PC-3 (cell line): ENCODE measurements around the gene PTK6. TPM values are rescaled to one million over a fixed set of nuclear protein-coding genes. Genes with fewer than 3 reads are reported as not detected.

Experiments
- ATAC-seq: fragments of 200-7000 bp; cut with Tn5 transposase; 2 replicates; pipeline ENCODE4 v1.9.1; 2020; ENCODE audit warnings: mild to moderate bottlenecking, moderate library complexity
- BruUV-seq: library from RNA; stranded (reverse); fragments of 400-500 nt; replicated peaks from 2 replicates; lab custom pipeline; 2021; lab: Mats Ljungman, UMichigan
- CTCF ChIA-PET: fragments of 300-600 bp; sonication (Branson Sonifier 250); formaldehyde crosslinking; loops from one replicate; lab custom pipeline; 2022; ENCODE audit warnings: antibody characterized with exemption; lab: Charles Lee
- POLR2A ChIA-PET: fragments of 300-600 bp; sonication (Branson Sonifier 250); formaldehyde crosslinking; loops from one replicate; lab custom pipeline; 2022; ENCODE audit warnings: antibody characterized with exemption; ENCODE audit not compliant: unreplicated experiment; lab: Charles Lee
- DNase-seq: peaks from one replicate; pipeline ENCODE4 v3.0.0-alpha.2; 2015
- H2AFZ ChIP-seq: fragments of 300-600 bp; sonication (generic); 2 replicates; pipeline ENCODE4 v1.6.0; 2016; ENCODE audit warnings: antibody characterized with exemption, low read length
- H3F3A ChIP-seq: fragments of 300-600 bp; sonication (generic); one replicate; pipeline ENCODE4 v1.6.0; 2017; ENCODE audit warnings: antibody characterized with exemption, low read length, control low read depth, mild to moderate bottlenecking; ENCODE audit not compliant: unreplicated experiment
- H3K27ac ChIP-seq: fragments of 300-600 bp; sonication (generic); 2 replicates; pipeline ENCODE4 v1.5.1; 2016; ENCODE audit warnings: mild to moderate bottlenecking, low read length
- H3K27me3 ChIP-seq: fragments of 300-600 bp; sonication (generic); 2 replicates; pipeline ENCODE4 v1.6.1; 2016; ENCODE audit warnings: low read length, mixed read lengths
- H3K36me3 ChIP-seq: fragments of 300-600 bp; sonication (generic); 2 replicates; pipeline ENCODE4 v1.6.1; 2016; ENCODE audit warnings: low read depth, mixed run types, low read length, mixed read lengths
- H3K4me1 ChIP-seq: fragments of 300-600 bp; sonication (generic); 2 replicates; pipeline ENCODE4 v1.5.1; 2016; ENCODE audit warnings: low read length; ENCODE audit not compliant: insufficient read depth
- H3K4me2 ChIP-seq: fragments of 300-600 bp; sonication (generic); 2 replicates; pipeline ENCODE4 v1.6.0; 2016; ENCODE audit warnings: low read length
- H3K4me3 ChIP-seq: fragments of 300-600 bp; sonication (generic); 2 replicates; pipeline ENCODE4 v1.5.1; 2016; ENCODE audit warnings: mild to moderate bottlenecking, low read length, mixed read lengths
- H3K79me2 ChIP-seq: fragments of 300-600 bp; sonication (generic); 2 replicates; pipeline ENCODE4 v1.6.1; 2017; ENCODE audit warnings: low read length, mixed read lengths
- H3K9ac ChIP-seq: fragments of 300-600 bp; sonication (generic); 2 replicates; pipeline ENCODE4 v1.6.0; 2016; ENCODE audit warnings: mild to moderate bottlenecking, low read length
- H3K9me2 ChIP-seq: fragments of 300-600 bp; sonication (generic); replicated peaks from 2 replicates; pipeline ENCODE4 v1.6.1; 2016; ENCODE audit warnings: mixed run types, low read length, mixed read lengths
- H3K9me3 ChIP-seq: fragments of 300-600 bp; sonication (generic); 2 replicates; pipeline ENCODE4 v1.6.1; 2016; ENCODE audit warnings: low read length, mixed read lengths
- H4K20me1 ChIP-seq: fragments of 300-600 bp; sonication (generic); 2 replicates; pipeline ENCODE4 v1.6.1; 2016; ENCODE audit warnings: low read length, mixed read lengths
- CTCF ChIP-seq: fragments of 300-600 bp; sonication (generic); conservative IDR thresholded peaks from 2 replicates; pipeline ENCODE4 v1.5.1; 2017; ENCODE audit warnings: antibody characterized with exemption, low read depth, mild to moderate bottlenecking, low read length
- EZH2 ChIP-seq: fragments of 300-600 bp; sonication (generic); IDR thresholded peaks from one replicate; pipeline ENCODE4 v1.6.1; 2017; ENCODE audit warnings: antibody characterized with exemption, mild to moderate bottlenecking, low read length; ENCODE audit not compliant: unreplicated experiment
- EZH2phosphoT487 ChIP-seq: fragments of 300-600 bp; sonication (generic); IDR thresholded peaks from 2 replicates; pipeline ENCODE4 v1.6.1; 2018; ENCODE audit warnings: mild to moderate bottlenecking, antibody characterized with exemption, low read length, borderline replicate concordance
- intact Hi-C: fragments of 100-400 bp; cut with micrococcal nuclease; formaldehyde crosslinking; loops from 2 replicates; pipeline ENCODE4 v1.9.0; 2023
- total RNA-seq: library from RNA; depleted of rRNA; stranded (reverse); fragments of >200 nt; gene quantifications from 2 replicates; pipeline ENCODE4 v1.2.3, GENCODE V29; 2014

PTK6 gene
- total RNA-seq, 1 experiment from 2014 or later = 11.1 TPM

DNA sequence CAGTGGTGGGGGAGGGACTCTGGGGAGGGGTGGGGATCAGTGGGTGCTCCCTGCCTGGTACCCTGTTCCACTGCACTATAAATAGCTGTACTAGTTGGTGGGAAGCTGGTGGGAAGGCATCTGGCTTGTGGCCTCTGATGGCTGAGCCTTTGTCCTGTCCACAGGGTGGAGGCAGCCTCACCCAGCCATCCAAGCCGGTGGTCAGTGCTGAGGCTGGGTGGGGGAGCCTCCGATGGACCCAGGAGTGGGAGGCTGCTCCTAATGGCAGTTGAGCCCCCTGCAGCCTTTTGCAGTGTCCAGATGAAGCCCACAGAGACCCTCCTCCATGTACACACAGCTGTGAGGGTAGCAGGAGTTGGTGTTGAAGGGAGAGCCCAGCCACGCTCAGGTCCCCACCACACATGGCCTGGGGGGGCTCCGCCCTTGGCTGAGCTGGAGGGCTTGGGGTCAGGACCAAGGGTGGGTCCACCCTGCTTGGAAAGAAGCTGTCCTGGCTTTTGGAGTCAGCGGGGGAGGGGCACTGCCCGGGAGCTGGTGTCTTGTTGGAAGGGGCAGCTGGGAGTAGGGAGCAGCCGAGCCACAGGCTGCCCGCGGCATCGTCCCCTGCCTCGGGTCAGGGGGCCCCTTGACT, 14.1 kb downstream of the PTK6 start:
- BruUV-seq = no TSS peak
- H3K4me3 ChIP-seq = no peak overlapping the region
- ATAC-seq (no peak), DNase-seq (no peak)
- H3K27me3 ChIP-seq = no peaks in the 10 kb centered on the region
- no peak overlapping the region for H3K9ac ChIP-seq
- TF ChIP-seq CTCF (no peak), EZH2phosphoT487 (no peak), EZH2 (no peak)
- peaks cover 24% of the 10 kb centered on the region for H4K20me1 ChIP-seq
- intact Hi-C loops = no loop called here
- H2AFZ ChIP-seq = no peak overlapping the region
- no peaks in the 10 kb centered on the region for H3K9me3 ChIP-seq
- H3K4me1 ChIP-seq = peaks cover 13% of the 10 kb centered on the region
- H3F3A ChIP-seq = peaks cover 12% of the 10 kb centered on the region
- peaks cover 24% of the 10 kb centered on the region for H3K36me3 ChIP-seq
- POLR2A ChIA-PET = interaction anchor here (0.6 to 1.3 kb wide), 3 partner anchors 11 to 176 kb away, joined by 3 to 4 read pairs (median 3); partner anchors contain the start of gene PTK6
- no peaks in the 10 kb centered on the region for H3K9me2 ChIP-seq
- peaks cover 27% of the 10 kb centered on the region for H3K79me2 ChIP-seq
- H3K27ac ChIP-seq = no peak overlapping the region
- H3K4me2 ChIP-seq = no peak overlapping the region
- CTCF ChIA-PET = no interaction called here

DNA sequence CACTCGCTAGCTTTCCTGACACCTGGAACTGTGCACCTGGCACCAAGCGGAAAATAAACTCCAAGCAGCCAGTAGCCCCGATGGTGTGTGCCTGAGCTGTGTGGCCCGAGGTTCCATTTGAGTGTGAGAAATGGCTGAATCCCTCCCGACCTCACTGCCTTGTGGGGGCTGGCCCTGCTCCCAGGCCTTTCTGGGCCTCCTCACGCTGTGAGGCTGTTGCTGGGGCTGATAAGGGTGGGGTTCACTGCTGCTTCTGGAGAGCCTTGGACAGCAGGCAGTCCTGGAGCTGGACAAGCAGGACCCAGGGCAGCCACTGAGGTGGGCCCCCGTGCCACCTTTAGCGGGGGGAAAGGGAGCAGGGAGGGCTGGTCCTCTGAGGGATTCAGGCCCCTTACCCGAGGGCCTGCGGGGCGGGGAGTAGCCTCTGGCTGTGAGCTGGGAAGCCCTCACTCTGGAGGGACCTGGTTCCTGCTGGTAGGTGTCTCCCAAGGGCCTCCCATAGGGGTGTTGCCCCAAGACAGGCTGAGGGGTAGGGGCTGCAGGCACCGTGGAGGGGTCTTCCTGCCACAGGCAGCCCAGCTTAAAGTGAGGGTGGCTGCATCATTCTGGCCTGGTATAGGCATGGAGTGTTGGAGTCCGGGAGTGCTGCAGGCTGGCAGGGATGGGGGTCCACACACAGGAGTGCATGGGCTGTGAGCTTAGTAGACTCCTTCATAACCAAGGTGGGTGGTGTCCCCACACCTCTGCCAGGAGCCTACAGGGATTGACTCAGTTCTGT, 14.9 kb downstream of the PTK6 start:
- no peaks in the 10 kb centered on the region for H3K27me3 ChIP-seq
- ChIA-PET CTCF (no interaction called here), POLR2A (interaction anchor here (1.4 kb wide), 1 partner anchor 14 kb away, joined by 8 read pairs; the partner anchor contains the start of gene PTK6)
- H3K4me1 ChIP-seq = peaks cover 13% of the 10 kb centered on the region
- H4K20me1 ChIP-seq = peaks cover 24% of the 10 kb centered on the region
- H3K27ac ChIP-seq = no peak overlapping the region
- H3K9me2 ChIP-seq = no peaks in the 10 kb centered on the region
- ATAC-seq = no peak
- BruUV-seq = no TSS peak
- peaks cover 24% of the 10 kb centered on the region for H3K36me3 ChIP-seq
- no peak overlapping the region for H2AFZ ChIP-seq
- intact Hi-C loops = no loop called here
- TF ChIP-seq CTCF (no peak), EZH2 (no peak), EZH2phosphoT487 (no peak)
- H3K4me3 ChIP-seq = peak overlapping the region; percentile 99
- H3K9ac ChIP-seq = no peak overlapping the region
- H3K9me3 ChIP-seq = no peaks in the 10 kb centered on the region
- peaks cover 10% of the 10 kb centered on the region for H3F3A ChIP-seq
- peaks cover 27% of the 10 kb centered on the region for H3K79me2 ChIP-seq
- no peak for DNase-seq
- H3K4me2 ChIP-seq = peak overlapping the region; percentile 93

GRCh38 chr20:63521602-63522001, 15.6 kb downstream of the PTK6 start:
- no TSS peak for BruUV-seq

More at GRCh38 chr20:63521602-63522001, 15.6 kb downstream of the PTK6 start:
- no peaks in the 10 kb centered on the region for H3K9me3 ChIP-seq
- peaks cover 13% of the 10 kb centered on the region for H3K4me1 ChIP-seq
- peak overlapping the region; percentile 93 for H3K4me2 ChIP-seq
- ATAC-seq (no peak), DNase-seq (no peak)
- CTCF ChIA-PET = interaction anchor here (1.7 kb wide), 1 partner anchor 25 kb away, joined by 21 read pairs; no protein-coding TSS in a partner anchor
- POLR2A ChIA-PET = interaction anchor here (0.7 to 1.8 kb wide), 4 partner anchors 15 to 120 kb away, joined by 4 to 23 read pairs (median 12); partner anchors contain the start of gene PTK6
- peaks cover 27% of the 10 kb centered on the region for H3K79me2 ChIP-seq
- H3K4me3 ChIP-seq = peak overlapping the region; percentile 99
- H3K36me3 ChIP-seq = peaks cover 24% of the 10 kb centered on the region
- peaks cover 8% of the 10 kb centered on the region for H3F3A ChIP-seq
- H3K27me3 ChIP-seq = no peaks in the 10 kb centered on the region
- intact Hi-C loops = no loop called here
- H4K20me1 ChIP-seq = peaks cover 24% of the 10 kb centered on the region
- no peak for TF ChIP-seq CTCF
- TF ChIP-seq EZH2 = no peak
- no peak for TF ChIP-seq EZH2phosphoT487
- H3K27ac ChIP-seq = peak overlapping the region; percentile 75
- peak overlapping the region; percentile 93 for H3K9ac ChIP-seq
- H3K9me2 ChIP-seq = no peaks in the 10 kb centered on the region
- H2AFZ ChIP-seq = no peak overlapping the region
